Uterus (tissue), 2 donors: ENCODE results near the gene TFRC.

Experiments
- POLR2A ChIP-seq, 2 donors: fragments of 450-650 bp; IDR thresholded peaks; one replicate each; pipeline ENCODE4 v1.6.1; 2016; ENCODE audit warnings: antibody characterized with exemption in 2 of 2, mild to moderate bottlenecking in 1 of 2, moderate library complexity in 1 of 2
- TF ChIP-seq, protein P1 (sequence below), 4 experiments: fragments of 200-600 bp in 2 of 4; fragments of 450-650 bp in 2 of 4; sonication (generic) in 2 of 4; IDR thresholded peaks; one replicate each; pipeline ENCODE4 v1.5.1; 2016 to 2019; ENCODE audit warnings: antibody characterized with exemption in 4 of 4, mild to moderate bottlenecking in 2 of 4, moderate library complexity in 1 of 4

DNA sequence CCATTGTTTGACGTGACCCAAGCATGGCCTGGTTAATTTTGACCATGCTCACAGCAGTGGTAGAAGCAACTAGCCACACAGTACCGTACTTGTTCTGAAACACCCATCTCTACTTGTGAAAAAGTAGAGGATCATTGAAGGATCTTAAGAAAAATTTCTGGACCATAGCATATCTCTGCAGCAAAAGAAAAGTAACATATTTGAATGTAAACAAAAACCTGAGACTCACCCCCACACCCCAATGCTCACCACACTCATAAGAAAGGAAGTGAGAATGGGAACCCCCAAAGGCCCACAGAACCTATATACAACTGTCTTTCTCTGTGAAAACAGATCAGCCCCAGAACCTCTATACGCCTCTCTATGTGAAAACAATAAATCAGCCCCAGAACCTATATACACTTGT is 33.8 kb upstream of the TFRC start:
- TF ChIP-seq, protein P1, sequence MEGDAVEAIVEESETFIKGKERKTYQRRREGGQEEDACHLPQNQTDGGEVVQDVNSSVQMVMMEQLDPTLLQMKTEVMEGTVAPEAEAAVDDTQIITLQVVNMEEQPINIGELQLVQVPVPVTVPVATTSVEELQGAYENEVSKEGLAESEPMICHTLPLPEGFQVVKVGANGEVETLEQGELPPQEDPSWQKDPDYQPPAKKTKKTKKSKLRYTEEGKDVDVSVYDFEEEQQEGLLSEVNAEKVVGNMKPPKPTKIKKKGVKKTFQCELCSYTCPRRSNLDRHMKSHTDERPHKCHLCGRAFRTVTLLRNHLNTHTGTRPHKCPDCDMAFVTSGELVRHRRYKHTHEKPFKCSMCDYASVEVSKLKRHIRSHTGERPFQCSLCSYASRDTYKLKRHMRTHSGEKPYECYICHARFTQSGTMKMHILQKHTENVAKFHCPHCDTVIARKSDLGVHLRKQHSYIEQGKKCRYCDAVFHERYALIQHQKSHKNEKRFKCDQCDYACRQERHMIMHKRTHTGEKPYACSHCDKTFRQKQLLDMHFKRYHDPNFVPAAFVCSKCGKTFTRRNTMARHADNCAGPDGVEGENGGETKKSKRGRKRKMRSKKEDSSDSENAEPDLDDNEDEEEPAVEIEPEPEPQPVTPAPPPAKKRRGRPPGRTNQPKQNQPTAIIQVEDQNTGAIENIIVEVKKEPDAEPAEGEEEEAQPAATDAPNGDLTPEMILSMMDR (IDR thresholded peaks at IDR 0.05) = no peak
- TF ChIP-seq POLR2A (IDR thresholded peaks at IDR 0.05) = no peak
